HL-60/S4 treated with retinoic acid at 250 ng/mL for 4 days and 3 days (cell line): ENCODE results near the gene ANKS1A.
"Not testable (repeated sequence)": the region's sequence is repeated elsewhere in the genome, so short reads cannot be mapped to it uniquely, and the experiment has no call there.

Experiments used
- in situ Hi-C: fragments of 300-500 bp; cut with MboI; formaldehyde crosslinking; loops from 2 replicates; pipeline ENCODE4 v1.7.0; 2022; ENCODE audit warnings: low sequenced_read_pairs

ANKS1A gene

GRCh38 chr6:35089935-35090505 is 201.0 kb downstream of the ANKS1A start:
- in situ Hi-C loops: no loop called here

DNA sequence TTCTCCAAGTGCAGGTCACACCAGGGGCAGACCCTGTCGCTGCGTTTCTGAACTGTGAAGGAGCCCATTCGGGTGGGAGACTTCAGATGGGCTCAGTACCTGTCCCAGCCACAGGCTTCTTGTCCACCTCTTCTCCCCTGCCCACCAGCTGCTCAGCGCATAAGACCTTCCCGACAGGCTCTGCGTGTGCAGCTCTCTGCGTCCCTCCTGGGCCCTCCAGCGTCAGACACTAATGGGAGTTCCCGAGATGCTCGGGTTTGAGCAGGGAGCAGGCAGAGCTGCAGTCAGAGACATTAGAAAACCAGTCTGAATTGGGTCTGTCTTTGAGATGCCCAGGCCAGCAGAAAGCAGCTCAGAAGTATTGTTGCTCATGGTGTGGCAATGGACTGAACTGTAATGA is 201.7 kb downstream of the ANKS1A start:
- in situ Hi-C loops: no loop called here

GRCh38 chr6:35091346-35092083 is 202.5 kb downstream of the ANKS1A start:
- in situ Hi-C loops: no loop called here

DNA sequence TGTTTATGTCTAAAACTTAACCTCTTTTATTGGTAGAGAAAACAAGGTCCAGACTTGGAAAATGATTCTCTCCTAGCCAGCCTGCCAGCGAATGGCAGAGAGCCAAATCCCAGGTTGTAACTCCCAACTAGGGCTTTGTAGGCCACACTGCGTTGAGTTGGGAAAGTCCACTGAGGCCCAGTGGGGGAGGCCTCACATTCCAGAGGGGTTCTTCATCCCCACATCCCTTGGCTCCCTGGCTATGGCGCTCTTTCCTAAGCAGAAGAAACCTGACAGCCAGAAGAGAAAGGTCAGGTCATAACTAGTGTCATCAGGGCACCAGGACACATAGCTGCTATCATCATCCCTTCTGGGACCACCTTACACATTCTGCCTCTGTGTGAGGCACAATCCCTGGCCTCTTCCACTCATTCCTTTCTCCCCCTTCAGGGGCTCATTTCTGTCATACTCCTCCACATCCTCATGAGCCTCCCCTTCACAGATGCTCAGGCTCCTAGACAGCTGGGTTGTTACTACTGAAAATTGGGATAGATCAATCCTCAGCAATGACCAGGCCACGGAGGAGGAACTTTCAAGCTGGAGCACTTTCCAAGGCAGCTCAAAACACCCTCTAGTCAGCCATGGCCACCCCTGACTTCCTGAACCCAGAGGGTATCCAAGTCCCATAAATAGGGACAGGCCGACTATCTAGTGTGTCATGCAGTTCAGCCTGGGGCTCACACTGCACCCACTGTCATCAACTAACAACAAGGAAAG is 203.5 kb downstream of the ANKS1A start:
- in situ Hi-C loops: no loop called here

DNA sequence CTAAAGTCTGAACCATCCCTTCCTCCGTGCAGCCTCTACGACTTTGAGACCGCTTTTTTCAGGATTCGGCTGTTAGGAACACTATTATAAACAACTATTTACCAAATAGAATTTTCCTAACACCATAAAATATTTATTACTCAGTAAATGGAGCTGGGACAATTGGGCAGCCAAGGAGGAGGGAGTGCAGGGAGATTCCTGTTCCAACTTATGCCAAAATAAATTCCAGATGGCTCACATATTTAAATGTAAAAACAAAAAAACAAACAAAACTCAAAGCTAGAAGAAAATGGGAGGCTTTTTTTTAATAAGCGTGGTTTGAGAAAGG is 204.0 kb downstream of the ANKS1A start:
- in situ Hi-C loops: no loop called here

- in situ Hi-C loops: no loop called here
These were observed 204.7 kb downstream of the ANKS1A start for GRCh38 chr6:35093783-35094182.

DNA sequence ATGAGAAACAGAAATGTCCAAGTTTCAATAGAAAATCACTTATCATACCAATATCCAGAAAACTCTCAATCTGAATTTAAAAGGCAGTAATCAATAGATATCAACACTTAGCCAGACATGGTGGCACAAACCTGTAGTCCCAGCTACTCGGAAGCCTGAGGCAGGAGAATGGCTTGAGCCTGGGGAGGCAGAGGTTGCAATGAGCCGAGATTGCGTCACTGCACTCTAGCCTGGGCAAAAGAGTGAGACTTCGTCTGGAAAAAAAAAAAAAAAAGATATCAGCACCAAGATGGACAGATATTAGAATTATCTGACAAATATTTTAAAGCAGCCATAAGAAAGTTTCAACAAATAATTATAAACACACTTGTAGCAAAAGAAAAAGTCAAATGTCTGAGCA is 205.1 kb downstream of the ANKS1A start:
- in situ Hi-C loops: no loop called here

DNA sequence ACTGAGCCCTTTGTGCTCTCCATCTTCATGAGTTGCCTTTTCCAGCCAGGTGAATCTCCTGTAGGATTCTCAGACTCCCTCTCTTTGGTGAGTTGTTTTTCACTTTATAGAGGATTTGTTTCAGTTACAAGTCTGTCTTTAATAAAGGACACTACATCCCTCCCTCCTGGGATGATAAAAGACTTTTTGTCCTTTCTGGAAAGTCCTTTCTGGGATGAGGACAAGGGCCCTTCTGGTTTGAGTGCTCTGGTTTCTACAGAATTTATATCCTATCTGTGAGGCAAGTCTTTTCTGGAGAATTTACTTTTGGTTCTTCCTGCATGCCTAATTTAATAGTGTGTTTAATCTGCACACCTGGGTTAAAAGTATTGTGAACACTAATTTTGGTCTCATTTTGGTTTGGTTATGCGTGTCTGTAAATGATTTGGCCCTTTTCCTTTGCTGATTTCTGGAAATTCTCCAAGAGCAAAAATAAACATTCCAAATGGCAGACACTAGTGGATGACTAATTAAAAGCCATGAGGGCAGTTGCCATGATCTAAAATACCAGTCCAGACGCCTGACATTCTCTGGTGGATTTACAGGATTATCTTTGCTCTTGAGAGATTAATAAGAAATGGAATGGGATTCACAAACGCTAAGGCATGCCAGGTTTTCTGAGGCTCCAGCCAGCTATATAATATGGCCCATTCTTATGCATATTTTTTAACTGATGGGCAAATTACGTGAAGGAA is 207.2 kb downstream of the ANKS1A start:
- in situ Hi-C loops: no loop called here

- in situ Hi-C loops: no loop called here
These were observed 210.1 kb downstream of the ANKS1A start for GRCh38 chr6:35099116-35099515.

DNA sequence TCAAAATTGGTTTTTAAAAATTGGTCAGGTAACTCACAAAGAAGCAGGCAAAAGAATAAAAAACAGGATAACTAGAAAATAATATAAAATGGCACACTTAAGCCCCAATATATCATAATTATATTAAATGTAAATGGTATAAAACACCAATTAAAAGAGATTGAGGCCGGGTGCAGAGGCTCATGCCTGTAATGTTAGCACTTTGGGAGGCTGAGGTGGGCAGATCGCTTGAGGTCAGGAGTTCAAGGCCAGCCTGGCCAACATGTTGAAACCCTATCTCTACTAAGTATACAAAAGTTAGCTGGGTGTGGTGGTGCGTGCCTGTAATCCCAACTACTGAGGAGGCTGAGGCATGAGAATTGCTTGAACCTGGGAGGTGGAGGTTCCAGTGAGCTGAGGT is 216.0 kb downstream of the ANKS1A start:
- in situ Hi-C loops: no loop called here

GRCh38 chr6:35106061-35106460 is 217.0 kb downstream of the ANKS1A start:
- in situ Hi-C loops: not testable (repeated sequence)

DNA sequence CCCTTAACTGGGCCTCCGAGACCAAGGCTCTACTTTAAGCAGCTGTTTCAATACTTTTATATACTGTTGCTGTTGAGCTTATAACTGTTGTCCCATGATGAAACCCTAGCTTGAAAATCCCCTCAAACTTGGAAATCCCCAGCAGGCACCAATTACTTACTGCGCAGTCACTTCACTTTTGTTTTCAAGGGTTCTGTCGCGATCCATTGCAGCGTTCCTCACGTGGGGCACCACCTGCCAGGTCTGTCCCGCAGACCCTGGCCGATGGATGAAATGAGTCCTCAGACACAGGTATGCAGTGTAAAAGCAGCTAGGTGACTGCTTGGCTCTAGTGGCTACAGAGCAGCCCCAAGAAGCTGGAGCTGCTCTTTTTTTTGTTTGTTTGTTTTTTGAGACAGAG is 218.2 kb downstream of the ANKS1A start:
- in situ Hi-C loops: not testable (repeated sequence)

DNA sequence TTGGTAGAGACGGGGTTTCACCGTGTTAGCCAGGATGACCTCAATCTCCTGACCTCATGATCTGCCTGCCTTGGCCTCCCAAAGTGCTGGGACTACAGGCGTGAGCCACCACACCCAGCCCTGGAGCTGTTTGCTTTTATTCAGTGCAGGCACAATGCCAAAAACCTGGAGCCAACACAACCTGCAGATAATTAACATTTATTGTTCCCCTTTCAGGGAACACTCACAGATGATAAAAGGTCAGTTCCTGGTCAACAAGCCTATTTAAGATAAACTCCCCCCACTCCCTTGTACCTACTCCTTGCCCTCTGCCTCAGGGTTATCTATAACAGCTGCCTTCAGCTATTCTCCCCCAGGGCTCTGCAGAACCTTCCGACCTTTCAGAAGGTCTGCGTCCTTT is 218.7 kb downstream of the ANKS1A start:
- in situ Hi-C loops: not testable (repeated sequence)

- in situ Hi-C loops: no loop called here
These were observed 219.3 kb downstream of the ANKS1A start for GRCh38 chr6:35108309-35108885.

GRCh38 chr6:35120746-35121145 is 231.7 kb downstream of the ANKS1A start:
- in situ Hi-C loops: no loop called here

DNA sequence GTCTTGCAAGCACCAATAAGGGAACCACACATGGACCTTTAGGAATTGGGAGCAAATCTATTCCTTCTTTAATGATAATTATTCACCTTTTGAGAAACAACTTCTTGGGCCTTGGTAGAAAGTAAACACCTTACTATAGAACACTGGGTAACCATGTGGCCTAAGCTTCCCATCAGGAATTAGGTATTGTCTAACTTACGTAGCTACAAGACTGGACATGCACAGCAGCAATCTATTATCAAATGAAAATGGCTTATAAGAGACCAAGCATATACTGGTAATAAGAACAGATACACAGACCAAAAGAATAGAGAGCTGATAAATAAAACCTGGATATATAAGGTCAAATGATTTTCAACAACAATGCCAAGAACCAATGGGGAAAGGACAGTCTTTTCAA is 235.3 kb downstream of the ANKS1A start:
- in situ Hi-C loops: no loop called here

DNA sequence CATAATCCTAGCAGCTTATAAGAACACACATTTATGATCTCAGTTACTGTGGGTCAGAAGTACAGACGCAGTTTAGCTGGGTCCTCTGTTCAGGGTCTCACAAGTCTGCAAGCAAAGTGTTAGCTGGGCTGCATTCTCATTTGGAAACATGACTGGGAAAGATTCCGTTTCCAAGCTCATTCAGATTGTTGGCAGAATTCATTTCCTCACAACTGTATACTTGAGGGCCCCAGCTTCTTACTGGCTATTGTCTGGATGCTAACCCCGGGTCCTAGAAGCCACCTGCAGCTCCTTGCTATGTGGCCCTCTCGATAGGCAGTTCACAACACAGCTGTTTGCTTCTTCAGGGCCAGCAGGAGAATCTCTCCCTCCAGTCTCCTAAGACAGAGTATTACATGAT is 239.0 kb downstream of the ANKS1A start:
- in situ Hi-C loops: no loop called here

GRCh38 chr6:35128496-35128895 is 239.4 kb downstream of the ANKS1A start:
- in situ Hi-C loops: no loop called here

GRCh38 chr6:35136185-35136584 is 247.1 kb downstream of the ANKS1A start:
- in situ Hi-C loops: no loop called here

DNA sequence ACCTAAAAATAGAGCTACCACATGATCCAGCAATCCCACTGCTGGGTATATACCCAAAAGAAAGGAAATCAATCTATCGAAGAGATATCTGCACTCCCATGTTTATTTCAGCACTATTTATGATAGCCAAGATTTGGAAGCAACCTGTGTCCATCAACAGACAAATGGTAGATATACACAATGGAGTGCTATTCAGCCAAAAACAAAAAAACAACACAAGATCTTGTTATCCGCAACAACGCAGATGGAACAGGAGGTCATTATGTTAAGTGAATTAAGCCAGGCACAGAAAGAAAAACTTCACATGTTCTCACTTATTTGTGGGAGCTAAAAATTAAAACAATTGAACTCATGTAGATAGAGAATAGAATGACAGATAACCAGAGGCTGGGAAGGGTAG is 249.1 kb downstream of the ANKS1A start:
- in situ Hi-C loops: not testable (repeated sequence)

- in situ Hi-C loops: no loop called here
These were observed 250.4 kb downstream of the ANKS1A start for GRCh38 chr6:35139470-35139869.
